GM18867 (cell line): ENCODE data around the gene RAET1E.
"Not testable (repeated sequence)": the region's sequence is repeated elsewhere in the genome, so short reads cannot be mapped to it uniquely, and the experiment has no call there.

Experiments used
- ATAC-seq: cut with Tn5 transposase; IDR thresholded peaks from one replicate; pipeline ENCODE4 v1.9.1; 2021; ENCODE audit warnings: mild to moderate bottlenecking, moderate library complexity; ENCODE audit not compliant: unreplicated experiment

RAET1E gene

GRCh38 chr6:149863698-149864577, 34.0 kb downstream of the RAET1E start, which contains the start of gene LRP11:
Gene LRP11 (minus strand): TSS chr6:149864359. CDS start chr6:149864020, 339 bp downstream.
- peak; percentile 90 for ATAC-seq

- peak; percentile 30 for ATAC-seq
Observed at GRCh38 chr6:149862922-149863697, 34.8 kb downstream of the RAET1E start.

DNA sequence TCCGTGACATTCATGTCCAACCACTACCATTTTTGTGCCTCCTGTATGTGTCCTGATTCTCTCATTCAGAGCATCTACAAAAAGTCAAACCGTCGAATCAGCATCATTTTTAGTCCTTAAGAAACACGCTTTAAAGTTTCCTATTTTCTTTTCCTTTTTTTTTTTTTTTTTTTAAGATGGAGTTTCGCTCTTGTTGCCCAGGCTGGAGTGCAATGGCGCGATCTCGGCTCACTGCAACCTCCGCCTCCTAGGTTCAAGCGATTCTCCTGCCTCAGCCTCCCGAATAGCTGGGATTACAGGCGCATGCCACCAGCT, 35.5 kb downstream of the RAET1E start:
- not testable (repeated sequence) for ATAC-seq

DNA sequence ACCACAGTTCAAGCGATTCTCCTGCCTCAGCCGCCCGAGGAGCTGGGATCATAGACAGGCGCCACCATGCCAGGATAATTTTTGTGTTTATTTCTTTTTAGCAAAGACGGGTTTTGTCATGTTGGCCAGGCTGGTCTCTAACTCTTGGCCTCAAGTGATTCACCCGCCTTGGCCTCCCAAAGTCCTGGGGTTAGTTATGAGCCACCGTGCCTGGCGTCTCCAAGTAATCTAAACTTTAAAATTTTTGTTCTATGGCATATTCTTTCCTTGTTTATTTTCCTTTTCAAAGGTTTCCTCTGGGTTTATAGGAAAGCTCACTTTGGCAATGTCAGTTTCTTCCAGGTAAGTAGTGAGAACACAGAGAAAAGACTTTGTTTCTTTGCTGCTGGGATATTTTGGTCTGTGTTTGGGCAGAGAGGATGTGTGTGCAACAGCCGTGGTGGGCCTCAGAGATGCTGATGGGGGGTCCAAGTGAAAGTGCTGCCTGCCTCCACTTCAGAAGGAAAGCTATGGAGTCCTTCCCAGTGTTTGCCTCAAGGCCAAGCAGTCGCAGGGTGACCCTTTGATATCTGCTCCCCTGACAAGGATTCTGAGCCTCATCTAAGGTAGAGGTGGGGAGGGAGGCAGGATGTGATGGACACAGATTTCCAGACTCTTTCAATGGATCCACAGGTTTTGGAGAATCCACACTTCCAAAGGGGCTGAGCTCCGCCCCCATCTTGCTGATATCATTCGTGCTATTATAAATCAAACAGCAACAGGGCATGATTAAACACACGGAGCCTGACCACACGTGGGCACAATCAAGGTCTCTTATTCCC, 36.1 kb downstream of the RAET1E start:
- ATAC-seq, result no peak

DNA sequence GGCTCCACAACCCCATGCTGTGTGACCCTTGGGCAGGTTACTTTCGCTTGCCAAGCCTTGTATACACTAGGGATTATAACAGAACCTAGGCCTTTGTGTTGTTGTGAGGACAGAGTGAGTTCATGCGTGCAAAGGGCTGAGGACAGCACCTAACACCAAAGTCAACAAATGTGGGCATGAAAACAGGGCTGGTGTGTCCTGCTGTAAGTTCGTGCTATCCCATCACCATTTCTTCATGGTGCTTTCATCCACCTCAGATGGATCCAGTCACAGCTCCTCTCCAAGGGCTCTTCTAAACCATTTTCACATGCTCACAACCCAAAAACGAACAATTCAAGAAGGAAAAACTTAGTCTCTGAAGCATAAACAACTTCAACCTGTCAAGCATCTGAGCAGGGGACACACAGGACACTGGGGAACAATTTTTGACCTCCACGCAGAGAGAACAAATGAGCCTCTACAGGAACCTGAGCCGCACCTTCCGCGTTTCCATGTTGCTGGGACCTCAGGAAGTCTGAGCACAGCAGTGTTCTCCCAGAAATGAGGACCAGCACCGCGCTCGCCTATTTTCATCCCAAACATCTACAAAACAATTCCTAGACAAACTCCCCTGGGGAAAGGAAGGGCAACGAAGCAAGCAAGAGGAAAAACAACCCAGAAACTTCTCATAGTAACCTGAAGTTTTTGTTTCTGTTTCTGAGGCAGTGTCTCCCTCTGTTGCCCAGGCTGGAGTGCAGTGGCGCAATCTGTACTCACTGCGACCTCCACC, 36.9 kb downstream of the RAET1E start:
- no peak for ATAC-seq

- no peak for ATAC-seq
Observed at GRCh38 chr6:149860513-149860833, 37.4 kb downstream of the RAET1E start.

- no peak for ATAC-seq
Observed at GRCh38 chr6:149859938-149860337, 38.0 kb downstream of the RAET1E start.

DNA sequence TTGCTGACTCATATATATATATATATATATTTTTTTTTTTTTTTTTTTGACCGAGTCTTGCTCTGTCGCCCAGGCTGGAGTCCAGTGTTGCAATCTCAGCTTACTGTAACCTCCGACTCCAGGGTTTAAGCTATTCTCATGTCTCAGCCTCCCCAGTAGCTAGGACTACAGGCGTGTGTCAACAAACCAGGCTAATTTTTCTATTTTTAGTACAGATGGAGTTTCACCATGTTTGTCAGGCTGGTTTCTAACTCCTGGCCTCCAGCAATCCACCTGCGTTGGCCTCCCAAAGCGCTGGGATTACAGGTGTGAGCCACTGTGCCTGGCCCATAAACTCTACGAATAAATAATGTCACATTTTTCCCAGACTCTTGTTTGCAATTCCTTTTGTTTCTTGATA, 38.5 kb downstream of the RAET1E start:
- ATAC-seq, result no peak

GRCh38 chr6:149857541-149857940, 40.4 kb downstream of the RAET1E start:
- no peak for ATAC-seq

DNA sequence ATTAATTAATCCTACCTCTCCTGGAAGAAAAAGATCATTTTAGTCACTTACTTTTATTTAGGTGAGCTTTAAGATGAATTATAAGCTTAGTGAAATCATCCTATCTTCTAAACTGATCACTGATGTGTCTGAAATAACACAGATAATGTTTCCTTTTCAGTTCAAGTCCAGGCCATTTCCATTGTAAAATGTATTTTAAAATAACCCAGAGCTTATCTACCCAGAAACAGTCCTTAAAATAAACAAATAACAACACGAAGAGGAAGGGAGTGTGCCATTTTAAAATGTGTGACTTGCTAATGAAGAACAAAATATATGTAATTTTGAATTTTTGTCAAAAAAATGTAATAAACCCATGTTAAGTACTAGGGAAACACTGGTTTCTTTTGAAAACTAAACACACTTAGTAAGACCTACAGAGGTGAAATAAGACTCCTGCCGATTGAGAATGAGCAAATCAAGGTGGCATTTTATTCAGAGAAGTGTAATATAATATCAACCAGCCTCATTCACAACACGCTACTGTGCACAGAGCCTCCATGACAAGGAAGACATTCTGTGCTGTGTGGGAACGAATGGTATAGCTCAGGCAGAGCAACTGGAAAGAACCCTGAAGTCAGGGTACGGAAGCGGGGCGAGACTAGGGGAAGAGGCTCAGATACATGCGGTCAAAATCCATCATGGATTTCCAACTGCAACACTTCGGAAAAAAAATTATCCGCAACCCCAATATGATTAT, 41.5 kb downstream of the RAET1E start:
- no peak for ATAC-seq

GRCh38 chr6:149855741-149856140, 42.2 kb downstream of the RAET1E start:
- no peak for ATAC-seq

GRCh38 chr6:149855040-149855654, 42.8 kb downstream of the RAET1E start:
- no peak for ATAC-seq

- no peak for ATAC-seq
Observed at GRCh38 chr6:149854532-149854931, 43.4 kb downstream of the RAET1E start.

DNA sequence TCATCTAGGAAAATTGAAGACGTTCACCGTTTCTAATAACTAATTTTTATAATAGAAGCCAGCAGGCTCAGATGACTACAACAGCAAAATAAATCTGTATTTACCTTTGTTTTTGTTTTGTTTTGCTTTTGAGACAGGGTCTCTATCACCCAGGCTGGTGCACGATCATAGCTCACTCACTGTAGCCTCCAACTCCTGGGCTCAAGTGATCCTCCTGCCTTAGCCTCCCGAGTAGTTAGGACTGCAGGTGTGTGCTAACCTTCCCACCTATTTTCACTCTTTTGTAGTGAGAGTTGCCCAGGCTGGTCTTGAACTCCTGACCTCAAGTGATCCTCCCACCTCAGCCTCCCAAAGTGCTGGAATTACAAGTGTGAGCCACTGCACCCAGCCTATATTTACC, 43.9 kb downstream of the RAET1E start:
- ATAC-seq, result not testable (repeated sequence)

GRCh38 chr6:149852881-149853280, 45.0 kb downstream of the RAET1E start:
- no peak for ATAC-seq

DNA sequence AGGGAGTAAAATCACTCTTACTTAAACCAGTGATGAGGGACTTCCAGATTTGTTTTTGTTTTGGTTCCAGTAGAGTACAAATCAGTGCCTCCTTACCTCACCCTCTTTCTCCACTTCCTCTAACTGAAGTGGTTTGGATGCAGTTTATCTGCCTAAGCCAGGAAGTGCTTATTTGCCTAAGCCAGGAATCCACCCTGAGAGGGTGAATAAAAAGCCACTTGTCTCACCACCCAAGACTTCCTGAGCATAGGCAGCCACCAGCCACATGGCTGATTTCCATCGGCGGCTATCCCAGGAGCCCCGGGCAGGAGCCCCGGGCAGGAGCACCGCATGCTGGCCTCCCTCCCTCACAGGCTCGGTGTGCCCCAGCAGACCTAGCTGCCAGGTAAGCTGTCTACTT, 45.7 kb downstream of the RAET1E start:
- no peak for ATAC-seq

- no peak for ATAC-seq
Observed at GRCh38 chr6:149851461-149852110, 46.3 kb downstream of the RAET1E start.

DNA sequence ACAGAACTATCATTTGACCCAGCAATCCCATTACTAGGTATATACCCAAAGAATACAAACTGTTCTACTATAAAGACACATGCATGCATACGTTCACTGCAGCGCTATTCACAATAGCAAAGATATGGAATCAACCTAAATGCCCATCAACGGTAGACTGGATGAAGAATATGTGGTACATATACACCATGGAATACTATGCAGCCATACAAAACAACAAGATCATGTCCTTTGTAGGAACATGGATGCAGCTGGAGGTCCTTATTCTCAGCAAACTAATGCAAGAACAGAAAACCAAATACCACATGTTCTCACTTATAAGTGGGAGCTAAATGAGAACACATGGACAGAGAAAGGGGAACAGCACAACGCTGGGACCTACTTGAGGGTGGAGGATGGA, 49.6 kb downstream of the RAET1E start:
- not testable (repeated sequence) for ATAC-seq
